Nephron (organoid): ENCODE data around the gene HS6ST1.

Experiments used
- H3K27ac Mint-ChIP-seq, 3 experiments: 2 replicates each; pipeline ENCODE4 v1.8.0; 2020; ENCODE audit warnings: mixed read lengths in 3 of 3, mild to moderate bottlenecking in 2 of 3, moderate library complexity in 1 of 3
- H3K27me3 Mint-ChIP-seq: 2 replicates; pipeline ENCODE4 v1.8.0; 2021; ENCODE audit warnings: low read depth, mild to moderate bottlenecking, moderate library complexity, mixed read lengths
- H3K36me3 Mint-ChIP-seq: 2 replicates; pipeline ENCODE4 v1.8.0; 2020; ENCODE audit warnings: low read depth, mixed read lengths
- H3K4me1 Mint-ChIP-seq: 2 replicates; pipeline ENCODE4 v1.8.0; 2020; ENCODE audit warnings: mixed read lengths
- H3K4me3 Mint-ChIP-seq, 3 experiments: 2 replicates each; pipeline ENCODE4 v1.8.0; 2020; ENCODE audit warnings: mild to moderate bottlenecking in 3 of 3, mixed read lengths in 3 of 3, moderate library complexity in 2 of 3
- H3K9me3 Mint-ChIP-seq: 2 replicates; pipeline ENCODE4 v1.8.0; 2020; ENCODE audit warnings: mixed read lengths
- TF ChIP-seq, protein P1 (sequence below), 3 experiments: fragments of 200-600 bp; sonication (generic); IDR thresholded peaks; one replicate each; pipeline ENCODE4 v1.5.0; 2021; ENCODE audit warnings: antibody characterized with exemption in 3 of 3; ENCODE audit not compliant: unreplicated experiment in 3 of 3

HS6ST1 gene

GRCh38 chr2:128227862-128228261 lies 90.8 kb downstream of the HS6ST1 start:
- Mint-ChIP-seq H3K36me3 (no peaks in the 10 kb centered on the region), H3K4me3 (no peak overlapping the region), H3K27ac (no peak overlapping the region), H3K27me3 (peaks cover 20% of the 10 kb centered on the region), H3K4me1 (no peaks in the 10 kb centered on the region), H3K9me3 (peaks cover 2% of the 10 kb centered on the region)
- TF ChIP-seq, protein P1, sequence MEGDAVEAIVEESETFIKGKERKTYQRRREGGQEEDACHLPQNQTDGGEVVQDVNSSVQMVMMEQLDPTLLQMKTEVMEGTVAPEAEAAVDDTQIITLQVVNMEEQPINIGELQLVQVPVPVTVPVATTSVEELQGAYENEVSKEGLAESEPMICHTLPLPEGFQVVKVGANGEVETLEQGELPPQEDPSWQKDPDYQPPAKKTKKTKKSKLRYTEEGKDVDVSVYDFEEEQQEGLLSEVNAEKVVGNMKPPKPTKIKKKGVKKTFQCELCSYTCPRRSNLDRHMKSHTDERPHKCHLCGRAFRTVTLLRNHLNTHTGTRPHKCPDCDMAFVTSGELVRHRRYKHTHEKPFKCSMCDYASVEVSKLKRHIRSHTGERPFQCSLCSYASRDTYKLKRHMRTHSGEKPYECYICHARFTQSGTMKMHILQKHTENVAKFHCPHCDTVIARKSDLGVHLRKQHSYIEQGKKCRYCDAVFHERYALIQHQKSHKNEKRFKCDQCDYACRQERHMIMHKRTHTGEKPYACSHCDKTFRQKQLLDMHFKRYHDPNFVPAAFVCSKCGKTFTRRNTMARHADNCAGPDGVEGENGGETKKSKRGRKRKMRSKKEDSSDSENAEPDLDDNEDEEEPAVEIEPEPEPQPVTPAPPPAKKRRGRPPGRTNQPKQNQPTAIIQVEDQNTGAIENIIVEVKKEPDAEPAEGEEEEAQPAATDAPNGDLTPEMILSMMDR (IDR thresholded peaks at IDR 0.05; ENCODE audit: unreplicated experiment in 3 of 3) = no peak

DNA sequence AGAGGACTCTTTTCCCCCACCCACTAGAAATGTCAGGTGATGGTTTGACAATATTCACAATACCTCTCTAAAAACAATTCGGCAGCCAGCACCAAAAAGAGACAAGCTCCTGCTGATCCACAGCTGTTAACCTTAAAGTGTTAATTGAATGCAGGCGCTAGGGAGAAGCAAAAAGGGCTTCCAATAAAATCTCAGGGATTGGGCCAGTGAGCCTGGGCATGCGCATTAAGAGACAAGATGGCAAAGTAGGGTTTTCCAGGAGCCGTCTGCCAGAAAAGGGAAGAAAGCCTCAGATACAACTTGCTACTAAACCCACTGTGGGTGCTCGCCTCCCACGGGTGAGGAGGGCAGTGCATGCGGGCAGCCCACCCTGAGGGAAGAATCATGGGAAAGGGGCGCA lies 98.8 kb downstream of the HS6ST1 start:
- Mint-ChIP-seq H3K4me3 (no peak overlapping the region), H3K27me3 (no peaks in the 10 kb centered on the region), H3K27ac (no peak overlapping the region), H3K4me1 (no peaks in the 10 kb centered on the region), H3K9me3 (no peaks in the 10 kb centered on the region), H3K36me3 (no peaks in the 10 kb centered on the region)
- TF ChIP-seq, protein P1 (IDR thresholded peaks at IDR 0.05; ENCODE audit: unreplicated experiment in 3 of 3) = no peak

- no peak overlapping the region for H3K4me3 Mint-ChIP-seq
- no peaks in the 10 kb centered on the region for H3K36me3 Mint-ChIP-seq
- no peaks in the 10 kb centered on the region for H3K9me3 Mint-ChIP-seq
- no peak overlapping the region for H3K27ac Mint-ChIP-seq
- H3K27me3 Mint-ChIP-seq = peaks cover 3% of the 10 kb centered on the region
- H3K4me1 Mint-ChIP-seq = no peaks in the 10 kb centered on the region
- TF ChIP-seq, protein P1 (IDR thresholded peaks at IDR 0.05; ENCODE audit: unreplicated experiment in 3 of 3) = no peak
These were observed 101.0 kb downstream of the HS6ST1 start for GRCh38 chr2:128217671-128218070.

- H3K27ac Mint-ChIP-seq = no peak overlapping the region
- H3K4me1 Mint-ChIP-seq = no peaks in the 10 kb centered on the region
- peaks cover 3% of the 10 kb centered on the region for H3K27me3 Mint-ChIP-seq
- TF ChIP-seq, protein P1 (IDR thresholded peaks at IDR 0.05; ENCODE audit: unreplicated experiment in 3 of 3) = no peak
- H3K4me3 Mint-ChIP-seq = no peak overlapping the region
- no peaks in the 10 kb centered on the region for H3K36me3 Mint-ChIP-seq
- H3K9me3 Mint-ChIP-seq = no peaks in the 10 kb centered on the region
These were observed 102.6 kb downstream of the HS6ST1 start for GRCh38 chr2:128215897-128216642.
